SK-N-SH treated with all-trans-retinoic acid at 6 μM for 48 hours (cell line): ENCODE measurements around the gene RNASE11.

Experiments used
- BACH2 ChIP-seq: fragments of 250-450 bp; sonication (Bioruptor Pico); IDR thresholded peaks from 2 replicates; pipeline ENCODE4 v1.9.0; 2021; ENCODE audit warnings: mild to moderate bottlenecking, borderline replicate concordance
- ESRRG ChIP-seq: fragments of 250-450 bp; sonication (Bioruptor Pico); IDR thresholded peaks from 2 replicates; pipeline ENCODE4 v1.6.1; 2021; ENCODE audit warnings: mild to moderate bottlenecking
- GLIS3 ChIP-seq: fragments of 250-450 bp; sonication (Bioruptor Pico); IDR thresholded peaks from 2 replicates; pipeline ENCODE4 v1.5.0; 2020; ENCODE audit warnings: mild to moderate bottlenecking, moderate library complexity
- OSR1 ChIP-seq: fragments of 250-450 bp; sonication (Bioruptor Pico); IDR thresholded peaks from 2 replicates; pipeline ENCODE4 v1.8.0; 2022; ENCODE audit warnings: moderate library complexity, mild to moderate bottlenecking, inconsistent platforms
- PPARA ChIP-seq: fragments of 250-450 bp; sonication (Bioruptor Pico); IDR thresholded peaks from 2 replicates; pipeline ENCODE4 v1.5.0; 2020; ENCODE audit warnings: mild to moderate bottlenecking, borderline replicate concordance
- TCF4 ChIP-seq: fragments of 250-450 bp; sonication (Bioruptor Pico); IDR thresholded peaks from 2 replicates; pipeline ENCODE4 v1.8.0; 2021; ENCODE audit warnings: mild to moderate bottlenecking, moderate library complexity, borderline replicate concordance
- ZFP3 ChIP-seq: fragments of 250-450 bp; sonication (Bioruptor Pico); IDR thresholded peaks from 2 replicates; pipeline ENCODE4 v1.5.0; 2020; ENCODE audit warnings: mild to moderate bottlenecking, moderate library complexity
- ZFP30 ChIP-seq: fragments of 450-650 bp; formaldehyde crosslinking; IDR thresholded peaks from 2 replicates; pipeline ENCODE4 v1.5.0; 2022; ENCODE audit warnings: mild to moderate bottlenecking, moderate library complexity
- ZNF70 ChIP-seq: fragments of 450-650 bp; formaldehyde crosslinking; IDR thresholded peaks from 2 replicates; pipeline ENCODE4 v1.5.0; 2020; ENCODE audit warnings: mild to moderate bottlenecking, moderate library complexity
- ZNF8 ChIP-seq: fragments of 450-650 bp; formaldehyde crosslinking; IDR thresholded peaks from 2 replicates; pipeline ENCODE4 v1.5.0; 2020; ENCODE audit warnings: mild to moderate bottlenecking, moderate library complexity
- TF ChIP-seq, protein P1 (sequence below): fragments of 250-450 bp; sonication (Bioruptor Pico); IDR thresholded peaks from 2 replicates; pipeline ENCODE4 v1.8.0; 2020; ENCODE audit warnings: mild to moderate bottlenecking, moderate library complexity, borderline replicate concordance
- TF ChIP-seq, protein P2 (sequence below): fragments of 250-450 bp; sonication (Bioruptor Pico); IDR thresholded peaks from 2 replicates; pipeline ENCODE4 v1.8.0; 2021; ENCODE audit warnings: low read depth, mild to moderate bottlenecking, moderate library complexity, borderline replicate concordance
- TF ChIP-seq, protein P3 (sequence below): fragments of 250-450 bp; sonication (Bioruptor Pico); IDR thresholded peaks from 2 replicates; pipeline ENCODE4 v1.5.1; 2020; ENCODE audit warnings: low read depth, mild to moderate bottlenecking, moderate library complexity
- TF ChIP-seq, protein P4 (sequence below): fragments of 250-450 bp; sonication (Bioruptor Pico); IDR thresholded peaks from 2 replicates; pipeline ENCODE4 v1.5.1; 2021; ENCODE audit warnings: mild to moderate bottlenecking, moderate library complexity

DNA sequence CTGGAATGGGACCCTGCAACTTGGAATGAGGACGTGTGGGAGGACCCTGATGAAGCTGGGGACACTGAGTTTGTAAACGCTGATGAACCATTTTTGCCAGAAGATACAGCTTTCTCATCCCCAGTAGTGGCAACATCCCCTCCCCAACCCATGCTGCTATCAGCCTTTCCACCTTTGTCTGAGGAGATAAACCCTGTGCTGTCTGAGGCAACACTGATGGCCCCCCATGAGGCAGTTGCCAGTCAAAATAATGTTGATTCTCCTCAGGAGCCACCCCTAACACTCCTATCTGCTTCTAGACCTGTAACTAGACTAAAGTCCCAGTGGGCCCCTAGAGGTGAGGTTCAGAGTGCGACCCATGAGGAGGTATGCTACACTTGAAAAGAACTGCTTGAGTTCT lies 19.4 kb downstream of the RNASE11 start:
- TF ChIP-seq OSR1 (CRISPR knock-in tag), result no peak
- TF ChIP-seq, protein P1, sequence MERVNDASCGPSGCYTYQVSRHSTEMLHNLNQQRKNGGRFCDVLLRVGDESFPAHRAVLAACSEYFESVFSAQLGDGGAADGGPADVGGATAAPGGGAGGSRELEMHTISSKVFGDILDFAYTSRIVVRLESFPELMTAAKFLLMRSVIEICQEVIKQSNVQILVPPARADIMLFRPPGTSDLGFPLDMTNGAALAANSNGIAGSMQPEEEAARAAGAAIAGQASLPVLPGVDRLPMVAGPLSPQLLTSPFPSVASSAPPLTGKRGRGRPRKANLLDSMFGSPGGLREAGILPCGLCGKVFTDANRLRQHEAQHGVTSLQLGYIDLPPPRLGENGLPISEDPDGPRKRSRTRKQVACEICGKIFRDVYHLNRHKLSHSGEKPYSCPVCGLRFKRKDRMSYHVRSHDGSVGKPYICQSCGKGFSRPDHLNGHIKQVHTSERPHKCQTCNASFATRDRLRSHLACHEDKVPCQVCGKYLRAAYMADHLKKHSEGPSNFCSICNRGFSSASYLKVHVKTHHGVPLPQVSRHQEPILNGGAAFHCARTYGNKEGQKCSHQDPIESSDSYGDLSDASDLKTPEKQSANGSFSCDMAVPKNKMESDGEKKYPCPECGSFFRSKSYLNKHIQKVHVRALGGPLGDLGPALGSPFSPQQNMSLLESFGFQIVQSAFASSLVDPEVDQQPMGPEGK (CRISPR knock-in tag), result no peak
- no peak for TF ChIP-seq ZNF70 (CRISPR knock-in tag)
- TF ChIP-seq, protein P2, sequence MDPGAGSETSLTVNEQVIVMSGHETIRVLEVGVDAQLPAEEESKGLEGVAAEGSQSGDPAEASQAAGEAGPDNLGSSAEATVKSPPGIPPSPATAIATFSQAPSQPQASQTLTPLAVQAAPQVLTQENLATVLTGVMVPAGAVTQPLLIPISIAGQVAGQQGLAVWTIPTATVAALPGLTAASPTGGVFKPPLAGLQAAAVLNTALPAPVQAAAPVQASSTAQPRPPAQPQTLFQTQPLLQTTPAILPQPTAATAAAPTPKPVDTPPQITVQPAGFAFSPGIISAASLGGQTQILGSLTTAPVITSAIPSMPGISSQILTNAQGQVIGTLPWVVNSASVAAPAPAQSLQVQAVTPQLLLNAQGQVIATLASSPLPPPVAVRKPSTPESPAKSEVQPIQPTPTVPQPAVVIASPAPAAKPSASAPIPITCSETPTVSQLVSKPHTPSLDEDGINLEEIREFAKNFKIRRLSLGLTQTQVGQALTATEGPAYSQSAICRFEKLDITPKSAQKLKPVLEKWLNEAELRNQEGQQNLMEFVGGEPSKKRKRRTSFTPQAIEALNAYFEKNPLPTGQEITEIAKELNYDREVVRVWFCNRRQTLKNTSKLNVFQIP (CRISPR knock-in tag), result no peak
- TF ChIP-seq ZFP3, result no peak
- no peak for TF ChIP-seq ZFP30 (CRISPR knock-in tag)
- no peak for TF ChIP-seq TCF4 (CRISPR knock-in tag)
- TF ChIP-seq, protein P3, sequence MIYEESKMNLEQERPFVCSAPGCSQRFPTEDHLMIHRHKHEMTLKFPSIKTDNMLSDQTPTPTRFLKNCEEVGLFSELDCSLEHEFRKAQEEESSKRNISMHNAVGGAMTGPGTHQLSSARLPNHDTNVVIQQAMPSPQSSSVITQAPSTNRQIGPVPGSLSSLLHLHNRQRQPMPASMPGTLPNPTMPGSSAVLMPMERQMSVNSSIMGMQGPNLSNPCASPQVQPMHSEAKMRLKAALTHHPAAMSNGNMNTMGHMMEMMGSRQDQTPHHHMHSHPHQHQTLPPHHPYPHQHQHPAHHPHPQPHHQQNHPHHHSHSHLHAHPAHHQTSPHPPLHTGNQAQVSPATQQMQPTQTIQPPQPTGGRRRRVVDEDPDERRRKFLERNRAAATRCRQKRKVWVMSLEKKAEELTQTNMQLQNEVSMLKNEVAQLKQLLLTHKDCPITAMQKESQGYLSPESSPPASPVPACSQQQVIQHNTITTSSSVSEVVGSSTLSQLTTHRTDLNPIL (CRISPR knock-in tag), result no peak
- TF ChIP-seq, protein P4, sequence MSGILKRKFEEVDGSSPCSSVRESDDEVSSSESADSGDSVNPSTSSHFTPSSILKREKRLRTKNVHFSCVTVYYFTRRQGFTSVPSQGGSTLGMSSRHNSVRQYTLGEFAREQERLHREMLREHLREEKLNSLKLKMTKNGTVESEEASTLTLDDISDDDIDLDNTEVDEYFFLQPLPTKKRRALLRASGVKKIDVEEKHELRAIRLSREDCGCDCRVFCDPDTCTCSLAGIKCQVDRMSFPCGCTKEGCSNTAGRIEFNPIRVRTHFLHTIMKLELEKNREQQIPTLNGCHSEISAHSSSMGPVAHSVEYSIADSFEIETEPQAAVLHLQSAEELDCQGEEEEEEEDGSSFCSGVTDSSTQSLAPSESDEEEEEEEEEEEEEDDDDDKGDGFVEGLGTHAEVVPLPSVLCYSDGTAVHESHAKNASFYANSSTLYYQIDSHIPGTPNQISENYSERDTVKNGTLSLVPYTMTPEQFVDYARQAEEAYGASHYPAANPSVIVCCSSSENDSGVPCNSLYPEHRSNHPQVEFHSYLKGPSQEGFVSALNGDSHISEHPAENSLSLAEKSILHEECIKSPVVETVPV (CRISPR knock-in tag), result no peak
- no peak for TF ChIP-seq ZNF8 (CRISPR knock-in tag)
- no peak for TF ChIP-seq PPARA (CRISPR knock-in tag)
- no peak for TF ChIP-seq GLIS3
- no peak for TF ChIP-seq ESRRG
- TF ChIP-seq BACH2 (CRISPR knock-in tag), result no peak
